Measurements from ENCODE around the gene TEX14.

DNA sequence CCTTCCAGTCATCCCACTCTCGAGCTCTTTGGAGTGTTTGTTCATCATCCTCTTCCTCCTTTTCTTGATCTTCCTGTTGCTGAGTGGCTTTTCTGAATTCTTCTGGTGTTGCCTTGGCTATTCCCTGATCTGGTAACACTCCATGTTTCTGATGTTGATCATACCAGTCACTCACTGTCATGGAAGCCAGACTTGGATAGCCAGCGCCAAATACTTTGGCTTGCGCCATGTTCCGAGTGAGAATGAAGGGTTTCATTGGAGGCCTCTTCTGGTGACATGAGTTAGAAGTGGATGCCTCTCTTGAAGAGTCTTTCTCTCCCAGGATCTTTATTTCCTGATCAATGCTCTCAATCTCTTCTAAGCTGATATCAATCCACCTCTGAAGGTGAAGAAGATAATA lies 31.2 kb downstream of the TEX14 start:
- TF ChIP-seq BHLHE40 (IDR thresholded peaks at IDR 0.05; ENCODE audit: borderline replicate concordance) (no peak), FOXK2 (IDR thresholded peaks at IDR 0.05) (no peak), CTBP1 (IDR thresholded peaks at IDR 0.05; ENCODE audit: borderline replicate concordance) (no peak), FOXM1 (IDR thresholded peaks at IDR 0.05; ENCODE audit: borderline replicate concordance) (no peak), SUZ12 (IDR thresholded peaks at IDR 0.05) (no peak), HDGF (IDR thresholded peaks at IDR 0.05; ENCODE audit: borderline replicate concordance) (no peak), SP1 (IDR thresholded peaks at IDR 0.05) (no peak), L3MBTL2 (conservative IDR thresholded peaks at IDR 0.05) (no peak), ARNT (IDR thresholded peaks at IDR 0.05) (no peak)
- TF ChIP-seq, protein P1, sequence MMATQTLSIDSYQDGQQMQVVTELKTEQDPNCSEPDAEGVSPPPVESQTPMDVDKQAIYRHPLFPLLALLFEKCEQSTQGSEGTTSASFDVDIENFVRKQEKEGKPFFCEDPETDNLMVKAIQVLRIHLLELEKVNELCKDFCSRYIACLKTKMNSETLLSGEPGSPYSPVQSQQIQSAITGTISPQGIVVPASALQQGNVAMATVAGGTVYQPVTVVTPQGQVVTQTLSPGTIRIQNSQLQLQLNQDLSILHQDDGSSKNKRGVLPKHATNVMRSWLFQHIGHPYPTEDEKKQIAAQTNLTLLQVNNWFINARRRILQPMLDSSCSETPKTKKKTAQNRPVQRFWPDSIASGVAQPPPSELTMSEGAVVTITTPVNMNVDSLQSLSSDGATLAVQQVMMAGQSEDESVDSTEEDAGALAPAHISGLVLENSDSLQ (IDR thresholded peaks at IDR 0.05), result no peak

All from HEK293T (cell line).